GF-D8 (cell line): ENCODE data around the gene ZNF41.

Experiments
- DNase-seq: peaks from one replicate; lab custom pipeline; 2025; lab: John Stamatoyannopoulos, UW

Gene ZNF41

GRCh38 chrX:47489507-47490275 lies 6.7 kb upstream of the ZNF41 start:
- no peak for DNase-seq

- DNase-seq = no peak
Measured at GRCh38 chrX:47484885-47485284, 1.9 kb upstream of the ZNF41 start.

GRCh38 chrX:47483306-47484268 lies 565 bp upstream of the ZNF41 start:
- DNase-seq = no peak

GRCh38 chrX:47482065-47482511 lies 934 bp downstream of the ZNF41 start:
- no peak for DNase-seq

- no peak for DNase-seq
Measured at GRCh38 chrX:47481160-47481559, 1.9 kb downstream of the ZNF41 start.

GRCh38 chrX:47480576-47480975 lies 2.4 kb downstream of the ZNF41 start:
- no peak for DNase-seq

GRCh38 chrX:47475476-47475875 lies 7.5 kb downstream of the ZNF41 start:
- no peak for DNase-seq

- no peak for DNase-seq
Measured at GRCh38 chrX:47467106-47467505, 15.9 kb downstream of the ZNF41 start.

- DNase-seq = no peak
Measured at GRCh38 chrX:47460561-47460960, 22.5 kb downstream of the ZNF41 start.

- no peak for DNase-seq
Measured at GRCh38 chrX:47458528-47458927, 24.5 kb downstream of the ZNF41 start.

GRCh38 chrX:47456080-47456479 lies 26.9 kb downstream of the ZNF41 start:
- DNase-seq = no peak

GRCh38 chrX:47452112-47452511 lies 30.9 kb downstream of the ZNF41 start:
- no peak for DNase-seq

GRCh38 chrX:47448165-47448806 lies 34.7 kb downstream of the ZNF41 start:
- no peak for DNase-seq

GRCh38 chrX:47447607-47448006 lies 35.4 kb downstream of the ZNF41 start:
- no peak for DNase-seq

GRCh38 chrX:47446971-47447370 lies 36.1 kb downstream of the ZNF41 start:
- DNase-seq = no peak

- no peak for DNase-seq
Measured at GRCh38 chrX:47446431-47446830, 36.6 kb downstream of the ZNF41 start.

GRCh38 chrX:47430925-47431324 lies 52.1 kb downstream of the ZNF41 start:
- DNase-seq = no peak

- DNase-seq = no peak
Measured at GRCh38 chrX:47422444-47422843, 60.6 kb downstream of the ZNF41 start.

GRCh38 chrX:47420962-47421361 lies 62.1 kb downstream of the ZNF41 start:
- no peak for DNase-seq

- no peak for DNase-seq
Measured at GRCh38 chrX:47420265-47420664, 62.8 kb downstream of the ZNF41 start.

- no peak for DNase-seq
Measured at GRCh38 chrX:47413179-47413594, 69.8 kb downstream of the ZNF41 start.
